HK-2 (cell line): ENCODE results near the gene CAMTA1.
"Not testable (repeated sequence)": the region's sequence is repeated elsewhere in the genome, so short reads cannot be mapped to it uniquely, and the experiment has no call there.

Experiments
- DNase-seq: peaks from one replicate; pipeline ENCODE4 v3.0.0-alpha.2; 2018; ENCODE audit not compliant: unreplicated experiment

The CAMTA1 gene

GRCh38 chr1:6807782-6808181 lies 22.5 kb downstream of the CAMTA1 start:
- no peak for DNase-seq

DNA sequence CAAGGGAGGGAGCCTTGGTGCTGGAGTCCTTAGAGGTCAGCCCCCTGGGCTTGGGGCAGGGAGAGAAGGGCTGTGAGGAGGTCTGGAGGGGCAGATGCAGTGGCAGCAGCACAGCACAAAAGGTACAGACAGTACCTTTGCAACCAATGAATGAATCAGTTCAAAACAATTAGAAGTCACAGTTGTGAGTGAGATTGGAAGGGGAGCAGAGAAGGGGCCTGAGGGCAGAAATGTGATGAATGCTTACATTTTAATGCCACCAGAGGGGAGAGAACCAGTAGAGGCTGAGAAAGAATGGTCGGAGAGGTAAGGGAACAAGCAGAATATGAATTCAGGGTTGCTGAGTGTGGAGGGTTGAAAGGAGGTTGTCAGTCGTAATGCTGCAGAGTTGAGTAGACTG lies 24.2 kb downstream of the CAMTA1 start:
- DNase-seq = no peak

DNA sequence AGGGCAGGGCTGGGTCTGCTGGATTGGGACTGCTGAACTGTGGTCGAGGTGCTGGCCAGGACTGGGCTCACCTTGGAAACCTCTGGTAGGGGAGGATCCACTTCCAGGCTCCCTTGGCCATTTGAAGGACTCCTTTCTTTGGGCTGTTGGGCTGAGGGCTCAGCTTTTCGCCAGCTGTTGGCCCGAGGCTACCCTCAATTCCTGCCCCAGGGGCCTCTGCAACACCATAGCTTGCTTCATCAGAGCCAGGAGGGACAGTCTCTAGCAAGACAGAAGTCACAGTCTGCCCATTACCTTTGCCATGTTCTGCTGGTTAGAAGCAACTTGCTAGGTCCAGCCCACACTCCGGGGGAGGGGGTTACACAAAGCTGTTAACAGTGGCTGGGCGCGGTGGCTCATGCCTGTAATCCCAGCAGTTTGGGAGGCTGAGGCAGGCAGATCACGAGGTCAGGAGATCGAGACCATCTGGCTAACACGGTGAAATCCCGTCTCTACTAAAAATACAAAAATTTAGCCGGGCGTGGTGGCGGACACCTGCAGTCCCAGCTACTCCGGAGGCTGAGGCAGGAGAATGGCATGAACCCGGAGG lies 25.0 kb downstream of the CAMTA1 start:
- DNase-seq = not testable (repeated sequence)

- DNase-seq = no peak
Measured at GRCh38 chr1:6811583-6811982, 26.3 kb downstream of the CAMTA1 start.

- DNase-seq = no peak
Measured at GRCh38 chr1:6813165-6813564, 27.9 kb downstream of the CAMTA1 start.

GRCh38 chr1:6815726-6816125 lies 30.5 kb downstream of the CAMTA1 start:
- DNase-seq = no peak

- DNase-seq = no peak
Measured at GRCh38 chr1:6819246-6820040, 34.2 kb downstream of the CAMTA1 start.

- DNase-seq = no peak
Measured at GRCh38 chr1:6820899-6821298, 35.6 kb downstream of the CAMTA1 start.

- DNase-seq = no peak
Measured at GRCh38 chr1:6822530-6823359, 37.5 kb downstream of the CAMTA1 start.

GRCh38 chr1:6823793-6824192 lies 38.5 kb downstream of the CAMTA1 start:
- no peak for DNase-seq

DNA sequence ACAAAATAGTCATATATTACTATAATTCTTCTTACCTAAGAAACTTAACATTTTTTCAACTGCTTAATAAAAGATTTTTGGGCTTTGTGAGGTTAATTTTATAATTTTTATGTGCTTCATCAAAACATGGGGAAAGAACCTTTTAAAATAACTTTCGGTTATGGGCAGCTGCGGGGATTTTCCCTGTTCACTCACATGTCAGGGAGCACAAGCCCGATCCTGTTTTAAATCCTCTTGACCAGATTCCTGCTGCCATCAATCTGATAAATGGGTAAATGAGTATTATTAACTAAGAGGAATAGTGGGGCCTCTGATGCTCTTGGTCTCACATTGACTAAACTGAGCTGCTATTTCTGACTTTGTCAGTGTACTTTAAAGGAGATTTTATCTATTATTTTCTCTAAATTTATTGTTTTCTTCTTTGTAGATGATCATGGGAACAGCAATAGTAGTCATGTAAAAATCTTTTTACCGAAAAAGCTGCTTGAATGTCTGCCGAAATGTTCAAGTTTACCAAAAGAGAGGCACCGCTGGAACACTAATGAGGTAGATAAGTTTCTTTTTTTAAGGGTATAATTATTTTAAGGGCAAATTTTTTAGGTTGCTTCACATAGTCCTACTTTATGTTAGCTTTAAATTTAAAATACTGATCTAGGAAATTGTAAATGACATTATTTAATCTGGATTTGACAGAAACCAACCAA lies 39.6 kb downstream of the CAMTA1 start:
- no peak for DNase-seq

DNA sequence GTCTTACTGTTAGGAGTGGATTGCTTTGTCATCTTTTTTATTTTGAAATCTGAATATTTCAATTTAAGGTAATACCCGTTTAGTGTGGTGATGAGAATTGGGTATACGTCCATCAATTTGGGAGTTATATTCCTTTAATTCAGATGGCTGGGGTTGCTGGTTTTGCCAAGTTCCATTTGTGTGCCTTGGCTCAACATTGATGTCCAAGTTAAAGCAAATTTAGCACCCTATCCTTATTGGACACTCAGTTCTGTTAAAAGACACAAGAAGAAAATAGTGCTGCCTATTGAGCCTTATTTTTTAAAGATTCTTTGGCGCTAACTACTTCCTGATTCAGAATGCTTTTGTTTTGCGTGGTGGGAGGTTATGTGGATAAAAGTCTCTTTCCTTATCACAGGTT lies 40.6 kb downstream of the CAMTA1 start:
- DNase-seq = no peak

DNA sequence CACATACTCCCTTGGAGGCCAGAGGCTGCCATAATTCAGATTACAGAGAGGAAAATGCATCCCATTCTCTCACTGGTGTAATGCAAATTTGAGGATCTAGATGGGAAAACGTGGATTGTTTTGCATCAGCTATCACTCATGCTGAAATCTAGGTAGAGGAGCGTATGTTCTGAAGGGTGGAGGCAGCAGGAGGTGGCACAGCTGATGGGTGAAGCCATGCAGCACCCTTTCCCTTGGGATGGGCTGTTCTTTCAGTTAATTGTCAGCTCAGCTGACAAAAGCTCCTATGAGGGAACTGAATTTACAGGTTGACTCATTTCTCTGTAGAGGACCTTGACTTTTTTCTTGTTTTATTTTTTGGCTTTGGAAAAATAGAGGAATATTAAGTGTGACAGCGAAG lies 41.8 kb downstream of the CAMTA1 start:
- no peak for DNase-seq

GRCh38 chr1:6827630-6828165 lies 42.4 kb downstream of the CAMTA1 start:
- no peak for DNase-seq

- no peak for DNase-seq
Measured at GRCh38 chr1:6831366-6831765, 46.1 kb downstream of the CAMTA1 start.

- DNase-seq = not testable (repeated sequence)
Measured at GRCh38 chr1:6832006-6832405, 46.8 kb downstream of the CAMTA1 start.

- no peak for DNase-seq
Measured at GRCh38 chr1:6832531-6833188, 47.4 kb downstream of the CAMTA1 start.

DNA sequence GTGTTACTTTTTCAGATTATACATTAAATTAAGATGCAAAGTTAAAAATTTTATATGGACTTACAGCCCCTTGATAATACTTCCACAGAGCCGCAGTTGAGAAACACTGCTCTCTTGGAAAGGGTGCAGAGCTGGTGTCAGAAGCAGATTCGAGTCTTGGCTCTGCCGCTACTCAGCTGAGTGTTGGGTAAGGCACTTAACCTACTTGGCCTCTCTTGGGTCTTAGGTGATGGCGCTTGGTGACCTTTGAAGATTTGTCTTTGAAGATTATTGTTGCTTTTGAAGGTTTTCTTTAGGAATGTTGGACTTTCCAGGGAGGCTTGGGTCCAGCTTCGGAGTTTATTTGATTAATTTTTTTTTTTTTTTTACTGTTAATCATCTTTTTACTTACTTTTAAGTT lies 48.5 kb downstream of the CAMTA1 start:
- no peak for DNase-seq

GRCh38 chr1:6834366-6834765 lies 49.1 kb downstream of the CAMTA1 start:
- no peak for DNase-seq

DNA sequence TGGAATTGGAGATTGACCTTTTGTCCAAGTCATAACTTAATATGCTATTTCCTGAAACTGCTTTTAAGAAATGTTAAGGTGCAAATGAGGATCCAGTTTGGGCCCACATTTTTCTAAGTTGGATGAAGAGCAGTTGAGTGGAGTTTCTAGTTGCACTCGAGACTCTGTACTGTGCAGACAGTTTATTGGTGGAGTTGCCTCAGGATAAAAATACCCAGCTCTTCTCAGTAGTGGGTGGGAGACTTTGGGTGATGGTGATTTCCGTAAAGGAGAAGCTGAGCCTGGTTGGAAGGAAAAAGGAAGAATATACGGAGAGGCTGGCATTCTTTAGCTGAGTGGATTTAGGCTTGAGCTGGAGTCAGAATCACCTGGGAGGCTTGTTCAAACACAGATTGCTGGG lies 49.9 kb downstream of the CAMTA1 start:
- no peak for DNase-seq

DNA sequence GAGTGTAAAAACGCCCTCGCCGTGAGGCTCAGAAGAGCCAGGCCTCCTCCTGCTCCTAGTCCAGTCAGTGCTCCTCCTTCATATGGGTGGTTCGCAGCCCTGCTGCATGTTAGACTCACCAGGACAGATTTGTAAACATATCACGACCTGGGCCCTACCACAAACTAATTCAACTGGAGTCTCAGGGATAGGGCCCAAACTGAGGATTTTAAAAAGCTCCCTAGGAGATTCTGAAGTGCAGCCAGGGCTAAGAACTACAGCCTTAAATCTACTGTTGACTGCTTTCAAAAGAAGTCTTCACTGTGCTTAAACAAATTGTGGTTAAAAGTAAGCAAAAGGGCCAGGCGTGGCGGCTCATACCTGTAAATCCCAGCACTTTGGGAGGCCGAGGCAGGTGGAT lies 57.0 kb downstream of the CAMTA1 start:
- no peak for DNase-seq
